ENCODE measurements around the gene ITGA7.

The ITGA7 gene

GRCh38 chr12:55722948-55723347 is 15.2 kb upstream of the ITGA7 start:
- no peak overlapping the region for H3K4me3 ChIP-seq (ENCODE audit: low read depth, low read length)
- no peak for DNase-seq (ENCODE audit: low read depth)
- no peak for TF ChIP-seq CTCF (IDR thresholded peaks at IDR 0.05; ENCODE audit: control insufficient read depth, extremely low read depth, insufficient read depth)

- no peak overlapping the region for H3K4me3 ChIP-seq (ENCODE audit: low read depth, low read length)
- no peak for DNase-seq (ENCODE audit: low read depth)
- no peak for TF ChIP-seq CTCF (IDR thresholded peaks at IDR 0.05; ENCODE audit: control insufficient read depth, extremely low read depth, insufficient read depth)
Observed at GRCh38 chr12:55721601-55722213, 14.0 kb upstream of the ITGA7 start.

- no peak for DNase-seq (ENCODE audit: low read depth)
- TF ChIP-seq CTCF (IDR thresholded peaks at IDR 0.05; ENCODE audit: control insufficient read depth, extremely low read depth, insufficient read depth) = peak; percentile 85
- H3K4me3 ChIP-seq (ENCODE audit: low read depth, low read length) = no peak overlapping the region
Observed at GRCh38 chr12:55720894-55721444, 13.3 kb upstream of the ITGA7 start.

- no peak for TF ChIP-seq CTCF (IDR thresholded peaks at IDR 0.05; ENCODE audit: control insufficient read depth, extremely low read depth, insufficient read depth)
- no peak for DNase-seq (ENCODE audit: low read depth)
- no peak within 1 kb of the TSS for H3K4me3 ChIP-seq (ENCODE audit: low read depth, low read length)
Observed at GRCh38 chr12:55720071-55720564, 12.4 kb upstream of the ITGA7 start, which contains the start of gene RDH5. Gene RDH5 (plus strand): TSS chr12:55720393. CDS start chr12:55721185, 792 bp downstream.

- TF ChIP-seq CTCF (IDR thresholded peaks at IDR 0.05; ENCODE audit: control insufficient read depth, extremely low read depth, insufficient read depth) = no peak
- DNase-seq (ENCODE audit: low read depth) = no peak
- no peak overlapping the region for H3K4me3 ChIP-seq (ENCODE audit: low read depth, low read length)
Observed at GRCh38 chr12:55719371-55719770, 11.7 kb upstream of the ITGA7 start.

- H3K4me3 ChIP-seq (ENCODE audit: low read depth, low read length) = no peak overlapping the region
- no peak for DNase-seq (ENCODE audit: low read depth)
- TF ChIP-seq CTCF (IDR thresholded peaks at IDR 0.05; ENCODE audit: control insufficient read depth, extremely low read depth, insufficient read depth) = no peak
Observed at GRCh38 chr12:55718624-55719275, 11.0 kb upstream of the ITGA7 start.
